ENCODE data around the gene B3GAT1.

The B3GAT1 gene

DNA sequence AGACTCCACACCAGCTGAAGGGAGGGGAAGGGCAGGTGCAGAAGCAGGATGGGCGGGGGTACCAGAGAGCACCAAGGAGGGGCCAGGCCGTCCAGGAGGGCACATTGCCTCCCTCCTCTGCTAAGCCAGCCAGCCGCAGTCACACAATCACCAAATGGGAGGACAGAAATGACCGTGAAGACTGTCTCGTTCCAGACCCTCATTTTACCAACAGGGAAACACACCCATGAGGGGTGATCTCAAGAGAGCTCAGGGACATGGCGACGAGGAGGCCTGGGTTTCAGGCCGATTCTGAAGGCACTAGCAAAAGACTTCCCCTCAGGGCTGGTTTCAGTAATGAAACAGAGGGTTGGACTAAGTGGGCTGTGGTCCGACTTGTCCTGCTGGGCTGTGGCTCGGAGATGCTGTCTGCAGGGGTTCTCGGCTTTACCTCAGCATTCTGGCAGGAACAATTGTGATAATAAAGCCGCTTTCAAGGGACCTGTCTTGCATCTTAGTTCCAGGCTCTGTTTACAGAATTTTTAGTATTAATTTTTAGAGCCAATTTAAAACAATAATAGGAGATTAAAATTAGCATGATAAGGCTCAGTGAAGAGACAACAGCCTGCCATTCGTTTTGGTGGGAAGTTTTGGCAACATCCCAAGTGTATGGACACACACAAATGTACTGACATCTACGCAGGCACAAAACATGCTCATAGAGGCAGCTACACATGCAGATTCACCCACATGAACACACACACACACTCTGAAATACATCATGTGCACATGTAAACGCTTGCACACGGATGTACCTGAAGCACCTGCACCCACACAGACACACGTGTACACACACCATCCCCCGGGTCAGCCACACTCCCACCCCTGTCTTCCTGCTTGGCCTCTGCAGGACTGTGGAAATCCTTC, 2.0 kb upstream of the B3GAT1 start:
- no peak for DNase-seq (ENCODE audit: low read depth in 1 of 2, low spot score in 1 of 2)
- no peak for TF ChIP-seq JUND (IDR thresholded peaks at IDR 0.05; ENCODE audit: low read depth)
- in situ Hi-C loops (cut with HindIII; ENCODE audit: low pct_unique_long_range_greater_than_20kb, low sequenced_read_pairs), result no loop called here

DNA sequence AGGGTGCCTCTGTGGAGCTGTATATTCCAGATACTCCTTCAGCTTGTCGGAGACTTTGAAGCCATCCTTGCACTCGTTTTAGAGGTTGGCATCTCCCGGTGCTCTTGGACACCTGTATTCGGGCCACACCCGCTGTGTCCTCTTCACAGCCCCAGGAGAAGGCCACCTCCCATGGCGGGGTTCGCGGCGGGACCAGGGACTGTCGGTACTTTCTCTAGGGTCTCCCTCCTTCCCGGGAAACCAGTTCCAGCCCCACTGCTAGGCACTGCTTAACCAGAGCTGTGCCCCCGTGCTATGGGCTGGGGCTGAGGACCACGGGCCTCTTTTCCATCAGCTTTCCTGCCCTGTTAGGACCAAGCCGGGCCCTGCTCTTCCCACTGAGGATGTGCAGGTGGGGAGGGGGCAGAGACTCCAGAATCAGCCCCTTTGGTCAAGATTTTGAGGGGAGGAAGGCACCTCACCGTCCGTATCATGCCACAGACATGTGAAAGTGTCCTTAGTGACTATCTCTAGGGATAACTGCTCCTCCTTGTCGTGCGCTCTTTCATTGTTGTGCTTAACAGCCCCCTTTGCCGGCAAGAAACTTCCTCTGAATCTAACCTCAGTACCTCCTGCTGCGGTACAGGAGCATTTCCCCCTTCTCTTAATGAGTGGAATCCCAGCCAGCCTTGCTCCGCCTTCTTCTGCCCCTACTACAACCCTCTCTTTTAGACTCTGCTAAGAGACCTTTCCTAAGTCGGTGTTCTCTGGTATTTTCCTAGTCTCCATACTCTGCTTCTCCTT, 1.2 kb upstream of the B3GAT1 start:
- DNase-seq (ENCODE audit: low read depth in 1 of 2, low spot score in 1 of 2), result no peak
- in situ Hi-C loops (cut with HindIII; ENCODE audit: low pct_unique_long_range_greater_than_20kb, low sequenced_read_pairs), result no loop called here
- TF ChIP-seq JUND (IDR thresholded peaks at IDR 0.05; ENCODE audit: low read depth), result no peak

DNA sequence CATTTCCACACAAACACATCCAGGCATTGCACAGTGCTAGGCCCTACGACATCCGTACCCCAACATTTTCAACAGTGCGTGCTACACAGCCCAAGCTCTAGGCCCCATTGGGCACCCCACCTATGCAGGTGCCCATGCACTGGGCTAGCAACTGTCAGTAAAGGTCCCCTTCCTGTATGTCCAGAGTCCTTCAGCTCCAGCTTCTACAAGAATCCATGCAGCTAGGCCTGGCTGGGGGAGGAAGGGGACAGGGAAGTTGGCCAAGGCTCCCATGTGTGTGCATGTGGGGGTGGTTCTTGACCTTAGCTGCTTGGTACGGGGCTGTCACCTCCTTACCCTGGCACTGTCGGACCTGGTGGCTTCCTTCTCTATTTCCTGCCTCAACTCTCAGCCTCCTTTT, 1.3 kb downstream of the B3GAT1 start:
- no peak for DNase-seq (ENCODE audit: low read depth in 1 of 2, low spot score in 1 of 2)
- in situ Hi-C loops (cut with HindIII; ENCODE audit: low pct_unique_long_range_greater_than_20kb, low sequenced_read_pairs), result no loop called here
- no peak for TF ChIP-seq JUND (IDR thresholded peaks at IDR 0.05; ENCODE audit: low read depth)

- DNase-seq (ENCODE audit: low read depth in 1 of 2, low spot score in 1 of 2), result no peak
- in situ Hi-C loops (cut with HindIII; ENCODE audit: low pct_unique_long_range_greater_than_20kb, low sequenced_read_pairs), result no loop called here
- no peak for TF ChIP-seq JUND (IDR thresholded peaks at IDR 0.05; ENCODE audit: low read depth)
Observed at GRCh38 chr11:134409552-134410429, 2.3 kb downstream of the B3GAT1 start.

GRCh38 chr11:134407923-134408322, 4.1 kb downstream of the B3GAT1 start:
- TF ChIP-seq JUND (IDR thresholded peaks at IDR 0.05; ENCODE audit: low read depth), result no peak
- in situ Hi-C loops (cut with HindIII; ENCODE audit: low pct_unique_long_range_greater_than_20kb, low sequenced_read_pairs), result no loop called here
- no peak for DNase-seq (ENCODE audit: low read depth in 1 of 2, low spot score in 1 of 2)

- TF ChIP-seq JUND (IDR thresholded peaks at IDR 0.05; ENCODE audit: low read depth), result no peak
- in situ Hi-C loops (cut with HindIII; ENCODE audit: low pct_unique_long_range_greater_than_20kb, low sequenced_read_pairs), result no loop called here
Observed at GRCh38 chr11:134407321-134407828, 4.7 kb downstream of the B3GAT1 start.

GRCh38 chr11:134406264-134407185, 5.5 kb downstream of the B3GAT1 start:
- TF ChIP-seq JUND (IDR thresholded peaks at IDR 0.05; ENCODE audit: low read depth), result no peak
- in situ Hi-C loops (cut with HindIII; ENCODE audit: low pct_unique_long_range_greater_than_20kb, low sequenced_read_pairs), result no loop called here
- no peak for DNase-seq (ENCODE audit: low read depth in 1 of 2, low spot score in 1 of 2)

More at GRCh38 chr11:134407321-134407828, 4.7 kb downstream of the B3GAT1 start:
- DNase-seq (ENCODE audit: low read depth in 1 of 2, low spot score in 1 of 2), result peak in 1 of 2 experiments; percentile 46

DNA sequence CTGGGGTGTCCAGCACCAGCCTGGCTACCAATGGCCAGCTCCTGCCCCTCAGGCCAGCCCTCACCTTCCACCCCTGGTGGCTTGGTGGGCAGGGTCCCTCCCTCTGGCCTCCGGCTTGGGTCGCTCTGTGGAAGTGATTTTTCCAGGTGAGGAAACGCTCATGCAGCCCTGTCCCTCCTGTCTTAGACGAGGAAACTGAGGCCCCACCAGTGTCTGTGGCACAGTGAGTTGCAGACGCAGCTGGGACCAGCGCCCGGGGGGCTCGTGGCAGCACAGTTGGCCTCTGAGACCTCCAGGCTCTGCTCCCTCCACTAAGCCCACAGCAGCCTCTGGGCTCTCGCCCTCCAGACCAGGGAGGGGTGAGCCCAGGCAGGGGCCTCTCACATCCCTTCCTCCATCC, 6.2 kb downstream of the B3GAT1 start:
- no peak for TF ChIP-seq JUND (IDR thresholded peaks at IDR 0.05; ENCODE audit: low read depth)

DNA sequence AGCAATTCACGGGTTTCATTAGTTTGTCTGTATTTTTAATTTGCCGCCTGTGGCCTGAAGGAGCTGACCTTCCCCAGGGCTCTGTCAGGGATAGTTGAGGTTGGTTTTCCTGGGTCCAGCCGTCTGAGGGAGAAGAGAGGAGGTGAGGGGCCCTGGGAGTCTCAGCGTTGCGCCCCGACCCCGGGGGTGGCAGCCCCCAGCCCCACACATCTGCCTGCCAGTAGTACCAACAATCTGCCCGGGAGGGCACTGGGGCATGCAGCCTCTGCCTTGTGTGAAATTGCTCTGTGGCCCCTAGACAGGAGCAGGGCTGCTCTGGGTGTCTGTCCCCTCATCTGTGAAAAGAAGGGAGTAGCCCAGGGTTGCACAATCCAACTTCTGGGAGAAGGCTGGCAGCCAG, 6.6 kb downstream of the B3GAT1 start:
- in situ Hi-C loops (cut with HindIII; ENCODE audit: low pct_unique_long_range_greater_than_20kb, low sequenced_read_pairs), result no loop called here
- no peak for TF ChIP-seq JUND (IDR thresholded peaks at IDR 0.05; ENCODE audit: low read depth)
- DNase-seq (ENCODE audit: low read depth in 1 of 2, low spot score in 1 of 2), result no peak

More for the DNA sequence above, 6.2 kb downstream of the B3GAT1 start:
- in situ Hi-C loops (cut with HindIII; ENCODE audit: low pct_unique_long_range_greater_than_20kb, low sequenced_read_pairs), result no loop called here
- no peak for DNase-seq (ENCODE audit: low read depth in 1 of 2, low spot score in 1 of 2)

DNA sequence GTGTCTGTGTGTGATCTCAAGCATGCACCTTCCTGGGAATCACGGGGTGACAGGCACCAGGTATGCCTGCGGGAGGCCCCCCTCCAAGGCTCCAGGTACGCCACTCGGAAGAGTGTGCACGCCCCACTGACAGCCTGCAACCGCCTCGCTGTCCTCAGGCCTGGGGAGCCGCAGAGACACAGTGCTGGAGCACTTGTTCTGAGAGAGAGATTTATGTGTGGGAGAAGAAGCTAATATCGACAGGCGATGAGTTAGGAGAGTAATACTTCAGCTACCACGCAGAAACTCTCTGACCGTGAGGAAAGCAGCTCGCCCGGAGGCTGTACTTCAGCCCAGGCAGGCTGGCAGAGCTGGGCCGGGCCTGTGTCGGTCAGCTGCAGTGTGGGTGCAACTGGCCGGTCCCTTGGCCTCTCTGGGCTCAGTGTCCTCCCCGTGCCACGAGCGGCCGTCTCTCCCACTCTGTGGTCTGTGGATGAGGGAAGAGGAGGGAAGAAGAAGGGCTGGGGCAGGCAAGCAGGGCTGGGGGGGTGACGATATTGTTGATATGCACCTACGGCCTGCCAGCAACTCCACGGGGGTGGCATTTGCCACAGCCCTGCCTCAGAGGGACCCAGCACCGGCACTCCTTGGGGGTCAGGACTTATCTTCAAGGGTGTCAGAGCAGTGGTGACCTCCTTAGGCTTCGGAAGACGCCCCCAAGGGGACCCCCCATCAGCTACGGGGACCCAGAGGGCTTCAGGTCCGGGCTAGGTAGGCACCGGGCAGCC, 7.3 kb downstream of the B3GAT1 start:
- in situ Hi-C loops (cut with HindIII; ENCODE audit: low pct_unique_long_range_greater_than_20kb, low sequenced_read_pairs), result no loop called here
- DNase-seq (ENCODE audit: low read depth in 1 of 2, low spot score in 1 of 2), result no peak
- no peak for TF ChIP-seq JUND (IDR thresholded peaks at IDR 0.05; ENCODE audit: low read depth)
